Astrocyte of the cerebellum (primary cell): ENCODE measurements around the gene TSPAN5.

ENCODE experiments used
- DNase-seq: peaks from one replicate; pipeline ENCODE4 v3.0.0-alpha.2; 2011; ENCODE audit warnings: low read depth
- H3K4me3 ChIP-seq: 2 replicates; pipeline ENCODE4 v1.5.1; 2011; ENCODE audit warnings: mild to moderate bottlenecking, low read depth, low read length, moderate library complexity
- CTCF ChIP-seq: IDR thresholded peaks from 2 replicates; pipeline ENCODE4 v1.5.1; 2012; ENCODE audit warnings: low read length, low read depth, moderate library complexity, mild to moderate bottlenecking; ENCODE audit errors: missing control alignments
- in situ Hi-C: cut with HindIII; loops from 2 replicates; pipeline ENCODE4 v1.10.0; 2017; ENCODE audit warnings: low sequenced_read_pairs

The TSPAN5 gene

GRCh38 chr4:98504091-98504490 is 154.3 kb downstream of the TSPAN5 start:
- DNase-seq: no peak
- H3K4me3 ChIP-seq: no peak overlapping the region
- in situ Hi-C loops: no loop called here
- no peak for TF ChIP-seq CTCF

DNA sequence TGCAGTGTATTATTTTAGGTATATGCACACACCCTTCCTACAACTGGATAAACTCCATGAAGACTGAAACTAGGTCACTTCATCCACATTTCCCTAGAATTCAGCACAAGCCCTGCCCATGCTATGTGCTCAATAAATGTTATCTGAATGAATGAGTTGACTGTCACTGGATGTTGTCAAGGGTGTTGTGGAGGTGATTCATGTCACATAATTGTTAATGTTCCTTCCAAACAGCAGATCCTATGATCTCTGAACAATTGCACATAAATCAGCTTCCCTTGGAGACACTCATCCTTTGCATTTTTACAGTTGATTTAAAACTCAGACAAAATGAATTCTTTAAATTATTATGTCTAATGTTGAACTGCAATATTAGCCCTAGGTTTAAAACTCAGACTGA is 154.7 kb downstream of the TSPAN5 start:
- no peak overlapping the region for H3K4me3 ChIP-seq
- DNase-seq: no peak
- in situ Hi-C loops: no loop called here
- no peak for TF ChIP-seq CTCF

GRCh38 chr4:98502624-98503023 is 155.8 kb downstream of the TSPAN5 start:
- no peak overlapping the region for H3K4me3 ChIP-seq
- TF ChIP-seq CTCF: no peak
- in situ Hi-C loops: no loop called here
- DNase-seq: no peak

DNA sequence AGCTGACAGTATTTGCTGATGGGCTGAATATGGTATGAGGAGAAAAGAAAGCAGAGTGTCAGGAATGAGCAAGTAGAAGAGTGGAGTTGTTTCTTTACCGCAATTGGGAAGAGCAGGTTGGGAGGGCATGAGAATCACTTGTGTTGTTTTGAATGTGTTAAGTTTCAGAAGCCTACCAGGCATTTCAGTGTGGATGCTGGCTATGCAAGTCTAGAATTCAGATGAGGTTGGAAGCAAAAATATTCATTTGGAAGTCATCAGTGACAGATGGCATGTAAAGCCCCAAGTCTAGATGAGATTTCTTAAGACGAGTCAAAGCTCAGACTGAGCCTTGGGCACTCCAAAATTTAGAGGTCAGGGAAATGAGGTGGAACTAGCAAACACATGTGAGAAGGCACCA is 156.4 kb downstream of the TSPAN5 start:
- no peak overlapping the region for H3K4me3 ChIP-seq
- in situ Hi-C loops: no loop called here
- no peak for DNase-seq
- no peak for TF ChIP-seq CTCF

GRCh38 chr4:98501383-98501782 is 157.0 kb downstream of the TSPAN5 start:
- no peak for DNase-seq
- no peak for TF ChIP-seq CTCF
- no peak overlapping the region for H3K4me3 ChIP-seq
- in situ Hi-C loops: no loop called here

- in situ Hi-C loops: no loop called here
- no peak overlapping the region for H3K4me3 ChIP-seq
- DNase-seq: no peak
- TF ChIP-seq CTCF: no peak
Observed at GRCh38 chr4:98498774-98499173, 159.6 kb downstream of the TSPAN5 start.
